Stomach (tissue), 4 donors: Measurements from ENCODE around the gene CABLES2.

Experiments
- POLR2A ChIP-seq, 4 donors: fragments of 450-650 bp; IDR thresholded peaks; one replicate each; pipeline ENCODE4 v1.6.1; 2016; ENCODE audit warnings: antibody characterized with exemption in 4 of 4, control low read depth in 2 of 4, mild to moderate bottlenecking in 1 of 4, moderate library complexity in 1 of 4
- POLR2AphosphoS5 ChIP-seq, 3 donors: sonication (generic); formaldehyde crosslinking; IDR thresholded peaks; one replicate each; pipeline ENCODE4 v1.6.1; 2016; ENCODE audit warnings: antibody characterized with exemption in 3 of 3
- TF ChIP-seq, protein P1 (sequence below), 7 experiments: fragments of 450-650 bp in 4 of 7; fragments of 200-600 bp in 3 of 7; sonication (generic) in 3 of 7; IDR thresholded peaks; one replicate each; pipeline ENCODE4 v1.5.1; 2016 to 2019; ENCODE audit warnings: antibody characterized with exemption in 7 of 7, control low read depth in 2 of 7, mild to moderate bottlenecking in 1 of 7

DNA sequence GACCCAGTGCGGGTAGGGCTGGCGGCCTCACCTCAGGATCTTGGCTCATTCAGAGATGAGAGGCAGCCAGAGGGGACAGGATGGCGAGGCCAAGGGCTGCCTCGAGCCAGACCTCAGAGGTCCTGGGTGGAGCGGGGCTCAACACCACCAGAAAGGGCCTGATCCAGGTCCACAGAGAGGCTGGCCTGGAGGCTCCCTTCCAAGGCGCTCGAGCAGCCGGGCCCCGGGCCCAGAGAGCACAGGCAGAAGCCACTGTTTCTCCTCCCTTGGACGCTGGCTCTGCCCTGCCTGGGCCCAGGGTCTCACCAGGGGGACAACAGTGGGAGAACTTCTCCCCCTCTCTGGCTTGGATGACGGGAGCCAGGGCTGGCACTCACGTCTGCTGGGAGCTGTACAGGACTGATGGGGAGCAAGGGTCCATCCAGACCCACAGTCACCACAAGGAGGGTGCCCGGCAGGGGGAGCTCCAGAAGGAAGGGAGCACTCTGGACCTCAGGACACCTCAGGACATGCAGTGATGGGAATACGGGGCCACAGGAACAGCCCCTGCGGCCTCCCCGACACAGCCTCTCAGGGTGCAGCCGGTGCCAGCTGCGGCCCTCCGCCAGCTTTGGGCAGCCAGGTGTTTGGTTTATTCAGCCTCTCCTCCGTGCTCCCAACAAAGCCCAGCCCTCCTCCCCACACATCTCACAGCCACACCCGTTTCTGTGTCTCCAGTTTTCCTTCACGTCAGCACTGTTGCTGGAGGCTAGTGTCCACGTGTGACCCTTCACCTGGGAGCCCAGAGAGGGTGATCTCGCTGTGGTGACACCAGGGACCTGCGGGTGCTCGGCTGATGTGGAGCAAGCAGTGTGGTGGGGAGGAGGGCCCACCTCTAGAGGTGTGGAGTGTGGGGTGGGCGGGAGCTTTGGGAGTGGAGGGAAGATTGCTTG, 11.5 kb downstream of the CABLES2 start:
- TF ChIP-seq POLR2AphosphoS5 (IDR thresholded peaks at IDR 0.05) (no peak), POLR2A (IDR thresholded peaks at IDR 0.05) (no peak)
- TF ChIP-seq, protein P1, sequence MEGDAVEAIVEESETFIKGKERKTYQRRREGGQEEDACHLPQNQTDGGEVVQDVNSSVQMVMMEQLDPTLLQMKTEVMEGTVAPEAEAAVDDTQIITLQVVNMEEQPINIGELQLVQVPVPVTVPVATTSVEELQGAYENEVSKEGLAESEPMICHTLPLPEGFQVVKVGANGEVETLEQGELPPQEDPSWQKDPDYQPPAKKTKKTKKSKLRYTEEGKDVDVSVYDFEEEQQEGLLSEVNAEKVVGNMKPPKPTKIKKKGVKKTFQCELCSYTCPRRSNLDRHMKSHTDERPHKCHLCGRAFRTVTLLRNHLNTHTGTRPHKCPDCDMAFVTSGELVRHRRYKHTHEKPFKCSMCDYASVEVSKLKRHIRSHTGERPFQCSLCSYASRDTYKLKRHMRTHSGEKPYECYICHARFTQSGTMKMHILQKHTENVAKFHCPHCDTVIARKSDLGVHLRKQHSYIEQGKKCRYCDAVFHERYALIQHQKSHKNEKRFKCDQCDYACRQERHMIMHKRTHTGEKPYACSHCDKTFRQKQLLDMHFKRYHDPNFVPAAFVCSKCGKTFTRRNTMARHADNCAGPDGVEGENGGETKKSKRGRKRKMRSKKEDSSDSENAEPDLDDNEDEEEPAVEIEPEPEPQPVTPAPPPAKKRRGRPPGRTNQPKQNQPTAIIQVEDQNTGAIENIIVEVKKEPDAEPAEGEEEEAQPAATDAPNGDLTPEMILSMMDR (IDR thresholded peaks at IDR 0.05) = no peak
